B cell (primary cell): ENCODE data around the gene VIP. TPM values are rescaled to one million over a fixed set of nuclear protein-coding genes. Genes with fewer than 3 reads are reported as not detected.

Source experiments
- ATAC-seq: fragments of 200-7000 bp; cut with Tn5 transposase; one replicate; pipeline ENCODE4 v1.10.0; 2021; ENCODE audit warnings: low read depth, mild to moderate bottlenecking, moderate number of reproducible peaks, moderate library complexity
- CTCF ChIA-PET: fragments of 350-600 bp; sonication (Branson Sonifier 250); formaldehyde crosslinking; loops from one replicate; lab custom pipeline; 2021; ENCODE audit warnings: antibody characterized with exemption, inconsistent platforms; lab: Charles Lee
- POLR2A ChIA-PET: fragments of 350-600 bp; sonication (Branson Sonifier 250); formaldehyde crosslinking; loops from one replicate; lab custom pipeline; 2021; ENCODE audit warnings: antibody characterized with exemption; lab: Charles Lee
- DNase-seq: peaks from one replicate; pipeline ENCODE4 v3.0.0; 2013
- H2AFZ ChIP-seq: 2 replicates; pipeline ENCODE4 v1.6.1; 2012; ENCODE audit warnings: mild to moderate bottlenecking, low read depth, low read length; ENCODE audit not compliant: insufficient read depth, poor library complexity, severe bottlenecking
- H3K27ac ChIP-seq, 2 donors: 1 replicate in 1 of 2; 2 replicates in 1 of 2; pipeline ENCODE4 v1.5.1; 2012 to 2013; ENCODE audit warnings: low read length in 2 of 2, mild to moderate bottlenecking in 2 of 2, moderate library complexity in 1 of 2
- H3K27me3 ChIP-seq, 4 experiments: fragments of 200-600 bp in 1 of 4; sonication (generic) in 1 of 4; replicated peaks in 1 of 4; 1 replicate in 2 of 4; 2 replicates in 2 of 4; pipeline versions ENCODE4 v1.6.1 to v1.7.0; 2013 to 2016; ENCODE audit warnings: low read length in 3 of 4, mild to moderate bottlenecking in 2 of 4, mixed read lengths in 1 of 4, moderate library complexity in 1 of 4; ENCODE audit not compliant: insufficient read depth in 4 of 4, control insufficient read depth in 3 of 4; ENCODE audit errors: control extremely low read depth in 1 of 4
- H3K36me3 ChIP-seq, 2 experiments: replicated peaks in 1 of 2; 1 replicate in 1 of 2; 2 replicates in 1 of 2; pipeline versions ENCODE4 v1.6.1 to v1.7.1; 2013; ENCODE audit warnings: low read length in 1 of 2; ENCODE audit not compliant: insufficient read depth in 2 of 2, control insufficient read depth in 1 of 2; ENCODE audit errors: control extremely low read depth in 1 of 2, extremely low read depth in 1 of 2
- H3K4me1 ChIP-seq, 2 donors: fragments of 200-600 bp in 1 of 2; sonication (generic) in 1 of 2; 1 replicate in 1 of 2; 2 replicates in 1 of 2; pipeline versions ENCODE4 v1.5.1 to v1.6.1; 2013 to 2017; ENCODE audit warnings: low read length in 2 of 2; ENCODE audit not compliant: control insufficient read depth in 2 of 2, insufficient read depth in 2 of 2
- H3K4me2 ChIP-seq: replicated peaks from 2 replicates; pipeline ENCODE3; 2012; ENCODE audit warnings: mild to moderate bottlenecking, low read depth, low read length; ENCODE audit not compliant: poor library complexity, severe bottlenecking
- H3K4me3 ChIP-seq, 5 experiments: fragments of 200-600 bp in 1 of 5; sonication (generic) in 1 of 5; 1 replicate in 3 of 5; 2 replicates in 2 of 5; pipeline versions ENCODE4 v1.5.1 to v1.7.0; 2011 to 2016; ENCODE audit warnings: low read length in 4 of 5, mild to moderate bottlenecking in 4 of 5, low read depth in 2 of 5, control low read depth in 1 of 5, moderate library complexity in 1 of 5; ENCODE audit not compliant: insufficient read depth in 1 of 5; ENCODE audit errors: control extremely low read depth in 1 of 5, extremely low read depth in 1 of 5
- H3K79me2 ChIP-seq: fragments of 200-600 bp; sonication (generic); one replicate; pipeline ENCODE4 v1.6.0; 2016; ENCODE audit warnings: low read length; ENCODE audit not compliant: control insufficient read depth, insufficient read depth
- H3K9ac ChIP-seq: fragments of 200-600 bp; sonication (generic); 2 replicates; pipeline ENCODE4 v1.6.1; 2017; ENCODE audit warnings: mild to moderate bottlenecking, low read length, moderate library complexity
- H3K9me3 ChIP-seq, 3 donors: one replicate each; pipeline versions ENCODE4 v1.6.1 to v1.7.1; 2013; ENCODE audit warnings: low read length in 2 of 3; ENCODE audit not compliant: control insufficient read depth in 2 of 3, insufficient read depth in 1 of 3; ENCODE audit errors: control extremely low read depth in 1 of 3
- H4K20me1 ChIP-seq: 2 replicates; pipeline ENCODE4 v1.6.0; 2012; ENCODE audit warnings: mild to moderate bottlenecking, low read length; ENCODE audit not compliant: insufficient read depth, control insufficient read depth, poor library complexity, severe bottlenecking
- H3K27ac Mint-ChIP-seq: one replicate; pipeline ENCODE4 v1.8.0; 2021; ENCODE audit warnings: mixed read lengths
- H3K27me3 Mint-ChIP-seq: one replicate; pipeline ENCODE4 v1.8.0; 2021; ENCODE audit warnings: mixed read lengths
- H3K4me1 Mint-ChIP-seq: one replicate; pipeline ENCODE4 v1.8.0; 2021; ENCODE audit warnings: mixed read lengths
- H3K4me3 Mint-ChIP-seq: one replicate; pipeline ENCODE4 v1.8.0; 2021; ENCODE audit warnings: mixed read lengths
- H3K9me3 Mint-ChIP-seq: one replicate; pipeline ENCODE4 v1.8.0; 2022; ENCODE audit warnings: mixed read lengths; ENCODE audit not compliant: insufficient read depth
- EZH2 ChIP-seq: IDR thresholded peaks from 2 replicates; pipeline ENCODE4 v1.6.1; 2012; ENCODE audit warnings: borderline replicate concordance, low read depth, mild to moderate bottlenecking, moderate library complexity, low read length; ENCODE audit not compliant: insufficient read depth, poor library complexity, severe bottlenecking
- WGBS: methylation state at CpG from one replicate; pipeline ENCODE4 v1.1.5; 2013; ENCODE audit warnings: missing lambda C conversion rate; ENCODE audit not compliant: insufficient coverage; 5-methylcytosine and 5-hydroxymethylcytosine counted together
- intact Hi-C: fragments of 100-400 bp; cut with micrococcal nuclease; formaldehyde crosslinking; loops from one replicate; pipeline ENCODE4 v1.10.0; 2022
- polyA plus RNA-seq: library from polyadenylated mRNA; depleted of rRNA; stranded (reverse); fragments of >200 nt; gene quantifications from 2 replicates; pipeline ENCODE4 v1.2.3, GENCODE V29; 2012
- total RNA-seq, 2 donors: library from RNA; stranded (reverse); fragments of 120-200 nt in 1 of 2; gene quantifications; 1 replicate in 1 of 2; 2 replicates in 1 of 2; pipeline versions ENCODE4 v1.2.3 to v1.2.4, GENCODE V29; 2013 to 2022
- TF ChIP-seq, protein P1 (sequence below): fragments of 200-600 bp; IDR thresholded peaks from one replicate; pipeline ENCODE4 v1.8.0; 2022; ENCODE audit warnings: antibody characterized with exemption, mild to moderate bottlenecking

The VIP gene
- total and polyA plus RNA-seq, 2 donors (not counting 1 experiment from before 2014, with no cell fraction given): not detected

- POLR2A ChIA-PET: no interaction called here
- no peaks in the 10 kb centered on the region for H3K27me3 ChIP-seq
- H3K27ac ChIP-seq: no peak overlapping the region
- no peaks in the 10 kb centered on the region for H3K79me2 ChIP-seq
- ATAC-seq (no peak), DNase-seq (no peak)
- no peaks in the 10 kb centered on the region for H4K20me1 ChIP-seq
- no peak for TF ChIP-seq EZH2
- TF ChIP-seq, protein P1, sequence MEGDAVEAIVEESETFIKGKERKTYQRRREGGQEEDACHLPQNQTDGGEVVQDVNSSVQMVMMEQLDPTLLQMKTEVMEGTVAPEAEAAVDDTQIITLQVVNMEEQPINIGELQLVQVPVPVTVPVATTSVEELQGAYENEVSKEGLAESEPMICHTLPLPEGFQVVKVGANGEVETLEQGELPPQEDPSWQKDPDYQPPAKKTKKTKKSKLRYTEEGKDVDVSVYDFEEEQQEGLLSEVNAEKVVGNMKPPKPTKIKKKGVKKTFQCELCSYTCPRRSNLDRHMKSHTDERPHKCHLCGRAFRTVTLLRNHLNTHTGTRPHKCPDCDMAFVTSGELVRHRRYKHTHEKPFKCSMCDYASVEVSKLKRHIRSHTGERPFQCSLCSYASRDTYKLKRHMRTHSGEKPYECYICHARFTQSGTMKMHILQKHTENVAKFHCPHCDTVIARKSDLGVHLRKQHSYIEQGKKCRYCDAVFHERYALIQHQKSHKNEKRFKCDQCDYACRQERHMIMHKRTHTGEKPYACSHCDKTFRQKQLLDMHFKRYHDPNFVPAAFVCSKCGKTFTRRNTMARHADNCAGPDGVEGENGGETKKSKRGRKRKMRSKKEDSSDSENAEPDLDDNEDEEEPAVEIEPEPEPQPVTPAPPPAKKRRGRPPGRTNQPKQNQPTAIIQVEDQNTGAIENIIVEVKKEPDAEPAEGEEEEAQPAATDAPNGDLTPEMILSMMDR: no peak
- H3K9ac ChIP-seq: no peak overlapping the region
- H3K27me3 Mint-ChIP-seq: no peaks in the 10 kb centered on the region
- H3K4me2 ChIP-seq: no peak overlapping the region
- no peaks in the 10 kb centered on the region for H3K4me1 ChIP-seq
- H3K4me1 Mint-ChIP-seq: no peaks in the 10 kb centered on the region
- 95% methylated on average over 2 of the region's 3 CpGs for WGBS
- H3K4me3 Mint-ChIP-seq: no peak overlapping the region
- no peaks in the 10 kb centered on the region for H3K36me3 ChIP-seq
- H3K9me3 ChIP-seq: peaks cover 0 to 4% (median 0%) of the 10 kb centered on the region in 3 donors
- intact Hi-C loops: no loop called here
- no peak overlapping the region for H3K27ac Mint-ChIP-seq
- no peak overlapping the region for H3K4me3 ChIP-seq
- peaks cover 3% of the 10 kb centered on the region for H3K9me3 Mint-ChIP-seq
- CTCF ChIA-PET: no interaction called here
- no peak overlapping the region for H2AFZ ChIP-seq
Observed at GRCh38 chr6:152776833-152777232, 26.2 kb downstream of the VIP start.

GRCh38 chr6:152783217-152783878, 32.8 kb downstream of the VIP start:
- TF ChIP-seq, protein P1: no peak
- TF ChIP-seq EZH2: no peak
- CTCF ChIA-PET: no interaction called here
- Histone ChIP-seq H3K4me1 (no peaks in the 10 kb centered on the region), H3K4me2 (no peak overlapping the region), H3K27me3 (no peaks in the 10 kb centered on the region), H3K79me2 (no peaks in the 10 kb centered on the region), H3K4me3 (no peak overlapping the region), H4K20me1 (no peaks in the 10 kb centered on the region), H3K27ac (no peak overlapping the region), H3K9ac (no peak overlapping the region), H2AFZ (no peak overlapping the region), H3K9me3 (peaks cover 0 to 4% (median 0%) of the 10 kb centered on the region in 3 donors), H3K36me3 (no peaks in the 10 kb centered on the region)
- no peak for ATAC-seq
- intact Hi-C loops: no loop called here
- Mint-ChIP-seq H3K27me3 (no peaks in the 10 kb centered on the region), H3K27ac (no peak overlapping the region), H3K4me1 (no peaks in the 10 kb centered on the region), H3K4me3 (no peak overlapping the region), H3K9me3 (peaks cover 6% of the 10 kb centered on the region)
- POLR2A ChIA-PET: no interaction called here
- WGBS: 56% methylated on average over 4 of the region's 9 CpGs
- DNase-seq: no peak
